ENCODE measurements around the gene OMP. TPM values are rescaled to one million over a fixed set of nuclear protein-coding genes. Genes with fewer than 3 reads are reported as not detected.

The OMP gene
- total and polyA plus RNA-seq, 4 experiments from 2014 or later: 0.79 TPM; not detected in 3

DNA sequence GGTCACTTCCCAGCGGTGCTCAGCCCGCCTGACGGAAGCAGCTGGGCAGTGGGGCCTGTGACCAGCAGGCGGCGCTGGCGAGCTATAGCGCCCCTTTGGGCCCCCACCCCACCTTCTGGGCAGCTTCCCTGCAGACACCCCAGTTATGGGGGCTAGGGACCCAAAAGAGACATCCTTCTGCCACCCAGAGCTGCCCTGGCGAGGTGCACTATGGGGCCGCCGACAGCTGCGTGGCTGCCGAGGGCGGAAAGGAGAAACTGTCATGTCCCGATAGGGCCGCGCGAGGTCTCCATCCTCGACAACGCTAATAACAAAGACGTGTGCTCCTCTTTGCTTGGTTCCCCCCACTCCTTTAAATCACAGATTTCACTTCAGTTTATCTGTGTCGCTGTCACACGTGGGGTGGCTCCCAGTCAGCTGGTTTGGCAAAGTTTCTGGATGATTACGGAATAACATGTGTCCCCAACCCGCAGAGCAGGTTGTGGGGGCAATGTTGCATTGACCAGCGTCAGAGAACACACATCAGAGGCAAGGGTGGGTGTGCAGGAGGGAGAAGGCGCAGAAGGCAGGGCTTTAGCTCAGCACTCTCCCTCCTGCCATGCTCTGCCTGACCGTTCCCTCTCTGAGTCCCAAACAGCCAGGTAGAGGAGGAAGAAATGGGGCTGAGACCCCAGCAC is 24.7 kb downstream of the OMP start:
- no peaks in the 10 kb centered on the region for H3K27me3 ChIP-seq (ENCODE audit: insufficient read depth, low read length)
- H3K9me3 ChIP-seq (ENCODE audit: control insufficient read depth in 1 of 2, low read length in 2 of 2): no peaks in the 10 kb centered on the region
- CTCF ChIA-PET (ENCODE audit: partially characterized antibody): interaction anchor here (0.8 to 5.6 kb wide), 33 partner anchors 9 to 494 kb away, joined by 3 to 89 read pairs (median 5); no protein-coding TSS in a partner anchor
- Mint-ChIP-seq H3K4me1 (peaks cover 3 to 17% (median 8%) of the 10 kb centered on the region in 4 donors), H3K4me3 (peak overlapping the region; percentile 48 to 80 (median 73)), H3K36me3 (peaks cover 0 to 1% of the 10 kb centered on the region in 2 donors), H3K27me3 (no peaks in the 10 kb centered on the region), H3K27ac (peak overlapping the region in 3 of 7 donors; percentile 52 to 83 (median 56)), H3K9me3 (no peaks in the 10 kb centered on the region)
- intact Hi-C loops (cut with micrococcal nuclease): loop anchor here (1.0 kb wide), 1 partner anchor 492 kb away; no protein-coding TSS in a partner anchor
- H3K4me3 ChIP-seq (ENCODE audit: low read length in 2 of 2): peak overlapping the region; percentile 20 to 62
- peaks cover 14% of the 10 kb centered on the region for H3K4me1 ChIP-seq (ENCODE audit: insufficient read depth, low read length)
- POLR2A ChIA-PET (ENCODE audit: partially characterized antibody): interaction anchor here (1.1 to 1.3 kb wide), 3 partner anchors 29 to 80 kb away, joined by 3 to 5 read pairs (median 5); no protein-coding TSS in a partner anchor
- peak in 4 of 5 donors; percentile 46 to 66 (median 54) for DNase-seq
- no peak overlapping the region for H3K27ac ChIP-seq (ENCODE audit: low read depth, low read length)
- H3K36me3 ChIP-seq (ENCODE audit: insufficient read depth, low read length): no peaks in the 10 kb centered on the region

- no peak for DNase-seq
- H3K27me3 ChIP-seq (ENCODE audit: insufficient read depth, low read length): no peaks in the 10 kb centered on the region
- H3K36me3 ChIP-seq (ENCODE audit: insufficient read depth, low read length): no peaks in the 10 kb centered on the region
- H3K9me3 ChIP-seq (ENCODE audit: control insufficient read depth in 1 of 2, low read length in 2 of 2): no peaks in the 10 kb centered on the region
- CTCF ChIA-PET (ENCODE audit: partially characterized antibody): interaction anchor here (0.8 to 5.6 kb wide), 26 partner anchors 8 to 493 kb away, joined by 3 to 89 read pairs (median 7); no protein-coding TSS in a partner anchor
- H3K4me1 ChIP-seq (ENCODE audit: insufficient read depth, low read length): peaks cover 14% of the 10 kb centered on the region
- intact Hi-C loops (cut with micrococcal nuclease): loop anchor here (1.0 kb wide), 1 partner anchor 491 kb away; no protein-coding TSS in a partner anchor
- Mint-ChIP-seq H3K36me3 (peaks cover 0 to 1% of the 10 kb centered on the region in 2 donors), H3K27ac (peak within 1 kb of the TSS in 4 of 7 donors; percentile 35 to 83 (median 54)), H3K4me3 (peak within 1 kb of the TSS; percentile 48 to 80 (median 73)), H3K27me3 (no peaks in the 10 kb centered on the region), H3K4me1 (peaks cover 3 to 17% (median 8%) of the 10 kb centered on the region in 4 donors), H3K9me3 (no peaks in the 10 kb centered on the region)
- H3K4me3 ChIP-seq (ENCODE audit: low read length in 2 of 2): peak within 1 kb of the TSS; percentile 20 to 62
- no peak within 1 kb of the TSS for H3K27ac ChIP-seq (ENCODE audit: low read depth, low read length)
- POLR2A ChIA-PET (ENCODE audit: partially characterized antibody): interaction anchor here (1.2 to 1.3 kb wide), 2 partner anchors 28 to 59 kb away, joined by 3 to 5 read pairs; no protein-coding TSS in a partner anchor
These were observed 25.5 kb downstream of the OMP start, which contains the start of gene MYO7A for GRCh38 chr11:77127920-77128691. MYO7A (plus strand) TSS chr11:77128246; CDS start chr11:77130635, 2,389 bp downstream.

DNA sequence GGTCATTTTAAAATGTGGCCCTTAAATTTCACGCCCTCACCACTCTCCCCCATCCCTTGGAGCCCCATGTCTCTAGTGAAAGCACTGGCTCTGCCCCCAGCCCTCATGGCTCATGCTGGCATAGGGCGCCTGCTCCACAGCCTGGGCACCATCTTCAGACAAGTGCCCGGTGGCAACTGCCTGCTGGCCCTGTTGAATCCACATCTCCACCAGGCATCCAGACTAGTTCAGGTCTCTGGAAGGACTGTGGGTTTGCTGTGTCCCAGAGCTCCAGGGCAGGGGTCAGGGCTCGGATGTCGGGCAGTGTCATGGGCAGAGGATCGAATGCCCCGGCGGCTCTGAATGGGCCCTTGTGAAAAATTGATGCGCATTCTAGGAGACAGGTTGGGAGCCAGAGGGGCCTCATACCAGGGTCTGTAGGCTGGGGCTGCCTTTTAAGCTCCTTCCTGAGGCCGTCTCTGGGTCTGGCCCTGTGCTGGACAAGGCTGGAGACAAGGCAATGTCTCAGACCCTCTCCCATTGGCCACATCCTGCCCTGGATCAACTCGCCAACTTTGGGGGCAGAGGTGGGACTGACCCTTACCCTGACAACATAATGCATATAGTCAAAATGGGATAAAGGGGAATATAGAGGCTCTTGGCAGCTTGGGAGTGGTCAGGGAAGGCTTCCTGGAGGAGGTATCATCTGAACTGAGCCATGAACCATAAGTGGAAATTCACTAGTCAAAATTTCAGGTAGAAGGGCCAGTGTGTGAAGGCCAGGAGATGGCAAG is 26.6 kb downstream of the OMP start:
- no peak for DNase-seq
- no peaks in the 10 kb centered on the region for H3K9me3 ChIP-seq (ENCODE audit: control insufficient read depth in 1 of 2, low read length in 2 of 2)
- no peak overlapping the region for H3K4me3 Mint-ChIP-seq
- peaks cover 3 to 17% (median 8%) of the 10 kb centered on the region in 4 donors for H3K4me1 Mint-ChIP-seq
- peak overlapping the region in 1 of 7 donors; percentile 35 for H3K27ac Mint-ChIP-seq
- intact Hi-C loops (cut with micrococcal nuclease): no loop called here
- H3K27me3 Mint-ChIP-seq: no peaks in the 10 kb centered on the region
- ChIA-PET POLR2A (ENCODE audit: partially characterized antibody) (no interaction called here), CTCF (ENCODE audit: partially characterized antibody) (interaction anchor here (1.4 to 5.6 kb wide), 3 partner anchors 8 to 59 kb away, joined by 4 to 89 read pairs (median 5); no protein-coding TSS in a partner anchor)
- no peaks in the 10 kb centered on the region for H3K36me3 ChIP-seq (ENCODE audit: insufficient read depth, low read length)
- no peaks in the 10 kb centered on the region for H3K9me3 Mint-ChIP-seq
- peaks cover 0 to under 1% of the 10 kb centered on the region in 2 donors for H3K36me3 Mint-ChIP-seq
- H3K4me3 ChIP-seq (ENCODE audit: low read length in 2 of 2): no peak overlapping the region
- peaks cover 14% of the 10 kb centered on the region for H3K4me1 ChIP-seq (ENCODE audit: insufficient read depth, low read length)
- H3K27ac ChIP-seq (ENCODE audit: low read depth, low read length): no peak overlapping the region
- H3K27me3 ChIP-seq (ENCODE audit: insufficient read depth, low read length): no peaks in the 10 kb centered on the region

DNA sequence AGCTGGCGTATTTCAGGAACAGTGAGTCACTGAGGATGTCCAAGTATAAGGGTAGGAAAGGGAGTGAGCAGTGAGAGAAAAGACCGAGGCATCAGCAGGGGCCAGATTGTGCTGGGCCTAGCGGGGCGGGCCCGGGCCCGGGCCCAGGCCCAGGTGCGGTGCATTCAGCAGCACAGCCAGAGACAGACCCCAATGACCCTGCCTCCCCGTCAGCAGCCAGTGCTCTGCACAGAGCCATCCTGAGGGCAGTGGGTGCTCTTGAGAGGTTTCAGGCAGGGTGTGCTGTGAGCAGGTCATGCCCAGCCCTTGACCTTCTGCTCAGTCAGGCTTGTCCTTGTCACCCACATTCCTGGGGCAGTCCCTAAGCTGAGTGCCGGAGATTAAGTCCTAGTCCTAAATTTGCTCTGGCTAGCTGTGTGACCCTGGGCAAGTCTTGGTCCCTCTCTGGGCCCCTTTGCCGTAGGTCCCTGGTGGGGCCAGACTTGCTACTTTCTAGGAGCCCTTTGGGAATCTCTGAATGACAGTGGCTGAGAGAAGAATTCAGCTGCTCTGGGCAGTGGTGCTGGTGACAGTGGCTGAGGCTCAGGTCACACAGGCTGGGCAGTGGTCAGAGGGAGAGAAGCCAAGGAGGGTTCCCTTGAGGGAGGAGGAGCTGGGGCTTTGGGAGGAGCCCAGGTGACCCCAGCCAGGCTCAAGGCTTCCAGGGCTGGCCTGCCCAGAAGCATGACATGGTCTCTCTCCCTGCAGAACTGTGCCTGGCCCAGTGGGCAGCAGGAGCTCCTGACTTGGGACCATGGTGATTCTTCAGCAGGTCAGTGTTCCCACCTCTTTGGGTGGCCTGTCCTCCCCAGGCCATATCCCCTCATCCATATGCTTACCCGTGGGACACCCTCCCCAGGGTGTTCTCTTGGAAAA is 27.5 kb downstream of the OMP start:
- H3K9me3 Mint-ChIP-seq: no peaks in the 10 kb centered on the region

GRCh38 chr11:77130763-77131513 is 28.3 kb downstream of the OMP start:
- H3K4me3 ChIP-seq (ENCODE audit: low read length in 2 of 2): no peak overlapping the region
- peaks cover 14% of the 10 kb centered on the region for H3K4me1 ChIP-seq (ENCODE audit: insufficient read depth, low read length)
- DNase-seq: no peak
- intact Hi-C loops (cut with micrococcal nuclease): no loop called here
- H3K27me3 ChIP-seq (ENCODE audit: insufficient read depth, low read length): no peaks in the 10 kb centered on the region
- H3K9me3 ChIP-seq (ENCODE audit: control insufficient read depth in 1 of 2, low read length in 2 of 2): no peaks in the 10 kb centered on the region
- Mint-ChIP-seq H3K4me1 (peaks cover 3 to 17% (median 8%) of the 10 kb centered on the region in 4 donors), H3K9me3 (no peaks in the 10 kb centered on the region), H3K27ac (peak overlapping the region in 1 of 7 donors; percentile 30), H3K4me3 (no peak overlapping the region), H3K27me3 (no peaks in the 10 kb centered on the region), H3K36me3 (no peaks in the 10 kb centered on the region)
- H3K27ac ChIP-seq (ENCODE audit: low read depth, low read length): no peak overlapping the region
- POLR2A ChIA-PET (ENCODE audit: partially characterized antibody): no interaction called here
- CTCF ChIA-PET (ENCODE audit: partially characterized antibody): interaction anchor here (5.6 kb wide), 1 partner anchor 57 kb away, joined by 89 read pairs; no protein-coding TSS in a partner anchor
- H3K36me3 ChIP-seq (ENCODE audit: insufficient read depth, low read length): no peaks in the 10 kb centered on the region

More for the DNA sequence above, 27.5 kb downstream of the OMP start:
- intact Hi-C loops (cut with micrococcal nuclease): no loop called here
- Histone ChIP-seq H3K4me3 (ENCODE audit: low read length in 2 of 2) (no peak overlapping the region), H3K4me1 (ENCODE audit: insufficient read depth, low read length) (peaks cover 14% of the 10 kb centered on the region), H3K9me3 (ENCODE audit: control insufficient read depth in 1 of 2, low read length in 2 of 2) (no peaks in the 10 kb centered on the region), H3K36me3 (ENCODE audit: insufficient read depth, low read length) (no peaks in the 10 kb centered on the region), H3K27me3 (ENCODE audit: insufficient read depth, low read length) (no peaks in the 10 kb centered on the region), H3K27ac (ENCODE audit: low read depth, low read length) (no peak overlapping the region)
- Mint-ChIP-seq H3K27me3 (no peaks in the 10 kb centered on the region), H3K4me3 (no peak overlapping the region), H3K4me1 (peaks cover 3 to 17% (median 8%) of the 10 kb centered on the region in 4 donors), H3K27ac (peak overlapping the region in 2 of 7 donors; percentile 15 to 30), H3K36me3 (no peaks in the 10 kb centered on the region)
- ChIA-PET POLR2A (ENCODE audit: partially characterized antibody) (no interaction called here), CTCF (ENCODE audit: partially characterized antibody) (interaction anchor here (1.4 to 5.6 kb wide), 3 partner anchors 9 to 58 kb away, joined by 4 to 89 read pairs (median 5); no protein-coding TSS in a partner anchor)
- no peak for DNase-seq
